HepG2 (cell line): Measurements from ENCODE around the gene PKD1L1. TPM values are rescaled to one million over a fixed set of nuclear protein-coding genes. Genes with fewer than 3 reads are reported as not detected.

Experiments used
- ATAC-seq: fragments of 200-7000 bp; cut with Tn5 transposase; 3 replicates; pipeline ENCODE4 v1.9.1; 2020; ENCODE audit warnings: mild to moderate bottlenecking, moderate library complexity
- BruUV-seq: library from RNA; stranded (reverse); fragments of 400-500 nt; replicated peaks from 2 replicates; lab custom pipeline; 2021; lab: Mats Ljungman, UMichigan
- CTCF ChIA-PET: fragments of 300-600 bp; formaldehyde crosslinking; extraction: SDS; loops from one replicate; lab custom pipeline; 2021; ENCODE audit warnings: low total read pairs, inconsistent platforms, low intra/inter-chr PET ratio; lab: Yijun Ruan, JAX
- POLR2A ChIA-PET: fragments of 350-600 bp; sonication (Branson Sonifier 250); formaldehyde crosslinking; loops from one replicate; lab custom pipeline; 2020; ENCODE audit warnings: antibody characterized with exemption, inconsistent platforms; lab: Yijun Ruan, JAX
- DNase-seq: peaks from one replicate; pipeline ENCODE4 v3.0.0-alpha.2; 2015; ENCODE audit warnings: low spot score
- FAIRE-seq: peaks from 3 replicates; lab custom pipeline; 2011; peaks lifted over from hg19 to GRCh38; lab: Jason Lieb, UNC
- H2AFZ ChIP-seq: one replicate; pipeline ENCODE4 v1.6.1; 2011; ENCODE audit warnings: low read length, inconsistent platforms
- H3K27ac ChIP-seq: fragments of 300-600 bp; 3 replicates; pipeline ENCODE4 v1.8.0; 2011; ENCODE audit warnings: mixed run types, mild to moderate bottlenecking, mixed read lengths, low read length, inconsistent platforms; ENCODE audit not compliant: insufficient read depth; ENCODE audit errors: extremely low read length
- H3K27me3 ChIP-seq, 2 experiments: fragments of 200-600 bp in 1 of 2; 2 replicates in 1 of 2; 3 replicates in 1 of 2; pipeline versions ENCODE4 v1.6.0 to v1.8.0; 2011; ENCODE audit warnings: low read length in 2 of 2, mild to moderate bottlenecking in 2 of 2, moderate library complexity in 2 of 2, inconsistent platforms in 1 of 2; ENCODE audit not compliant: insufficient read depth in 2 of 2, control insufficient read depth in 1 of 2
- H3K36me3 ChIP-seq, 2 experiments: fragments of 200-600 bp in 1 of 2; replicated peaks in 1 of 2; 2 replicates in 1 of 2; 3 replicates in 1 of 2; pipeline versions ENCODE4 v1.5.1 to v1.8.0; 2011; ENCODE audit warnings: low read length in 2 of 2, inconsistent platforms in 1 of 2; ENCODE audit not compliant: insufficient read depth in 2 of 2, control insufficient read depth in 1 of 2
- H3K4me1 ChIP-seq: 2 replicates; pipeline ENCODE4 v1.5.1; 2012; ENCODE audit warnings: low read length, inconsistent platforms; ENCODE audit not compliant: insufficient read depth
- H3K4me2 ChIP-seq: 2 replicates; pipeline ENCODE4 v1.6.0; 2011; ENCODE audit warnings: low read depth, low read length, inconsistent platforms
- H3K4me3 ChIP-seq, 3 experiments: fragments of 200-600 bp in 1 of 3; sonication (generic), shearing (Covaris generic) in 1 of 3; replicated peaks in 1 of 3; 2 replicates each; pipeline ENCODE4 v1.5.1; 2011 to 2016; ENCODE audit warnings: low read length in 3 of 3, inconsistent platforms in 2 of 3, low read depth in 2 of 3, mild to moderate bottlenecking in 2 of 3, control low read depth in 1 of 3, mixed read lengths in 1 of 3; ENCODE audit not compliant: insufficient read depth in 1 of 3
- H3K79me2 ChIP-seq: one replicate; pipeline ENCODE4 v1.6.1; 2011; ENCODE audit warnings: low read length, inconsistent platforms; ENCODE audit not compliant: insufficient read depth
- H3K9ac ChIP-seq: 2 replicates; pipeline ENCODE4 v1.6.0; 2011; ENCODE audit warnings: mild to moderate bottlenecking, low read depth, low read length, inconsistent platforms; ENCODE audit not compliant: insufficient read depth
- H3K9me3 ChIP-seq: 2 replicates; pipeline ENCODE4 v1.5.1; 2012; ENCODE audit warnings: mild to moderate bottlenecking, low read length
- H4K20me1 ChIP-seq: 2 replicates; pipeline ENCODE4 v1.6.0; 2011; ENCODE audit warnings: inconsistent platforms, mild to moderate bottlenecking, low read length, moderate library complexity; ENCODE audit not compliant: insufficient read depth
- GATAD2A ChIP-seq: IDR thresholded peaks from 2 replicates; pipeline ENCODE4 v1.6.1; 2016
- PREB ChIP-seq: sonication (generic); formaldehyde crosslinking; IDR thresholded peaks from 2 replicates; pipeline ENCODE4 v1.4.0; 2020; ENCODE audit warnings: missing genetic modification reagents
- RARA ChIP-seq: IDR thresholded peaks from 2 replicates; pipeline ENCODE4 v1.6.1; 2016; ENCODE audit warnings: missing genetic modification reagents, missing compliant biosample characterization
- REPIN1 ChIP-seq: sonication (generic); formaldehyde crosslinking; IDR thresholded peaks from 2 replicates; pipeline ENCODE4 v1.8.0; 2022; ENCODE audit warnings: missing genetic modification reagents, low read depth, mild to moderate bottlenecking, borderline replicate concordance
- SRF ChIP-seq: IDR thresholded peaks from 2 replicates; pipeline ENCODE4 v1.6.1; 2011; ENCODE audit warnings: mild to moderate bottlenecking, low read depth, low read length, moderate library complexity
- ZNF318 ChIP-seq: sonication (generic); formaldehyde crosslinking; IDR thresholded peaks from 2 replicates; pipeline ENCODE4 v1.4.0; 2020; ENCODE audit warnings: mild to moderate bottlenecking, missing genetic modification reagents
- WGBS: methylation state at CpG from one replicate; pipeline ENCODE4 v1.1.6; 2017; ENCODE audit warnings: low lambda C conversion rate; 5-methylcytosine and 5-hydroxymethylcytosine counted together
- in situ Hi-C: cut with HindIII; loops from 2 replicates; pipeline ENCODE4 v1.10.0; 2017; ENCODE audit warnings: low pct_unique_long_range_greater_than_20kb; ENCODE audit not compliant: extremely low pct_ligation_motif_present
- intact Hi-C: fragments of 100-400 bp; cut with micrococcal nuclease; formaldehyde crosslinking; loops from one replicate; pipeline ENCODE4 v1.10.0; 2022; ENCODE audit not compliant: unreplicated experiment
- polyA plus RNA-seq, 8 experiments: library from polyadenylated mRNA; depleted of rRNA in 3 of 8; stranded (reverse) in 7 of 8; unstranded in 1 of 8; fragments of >200 nt; fragmentation: Illumina TruSeq in 4 of 8; extraction: Trizol in 4 of 8; gene quantifications; 2 replicates each; pipeline versions ENCODE4 v1.2.1 to v1.2.3, GENCODE V29; 2011 to 2016; ENCODE audit warnings: low read depth in 4 of 8, missing spikeins in 1 of 8, mixed read lengths in 1 of 8; ENCODE audit not compliant: insufficient read depth in 1 of 8
- total RNA-seq, 5 experiments: library from RNA; depleted of rRNA; stranded (reverse); fragments of >200 nt; fragmentation: Illumina TruSeq; extraction: Trizol; gene quantifications; 2 replicates each; pipeline ENCODE4 v1.2.3, GENCODE V29; 2016; ENCODE audit warnings: low read depth in 1 of 5

The PKD1L1 gene
- total and polyA plus RNA-seq, 2 of the 13 experiments (the other 11 are each of a cell fraction or from before 2014, with no cell fraction given): 0.01 TPM; not detected in 1

GRCh38 chr7:47991741-47992311 lies 43.6 kb upstream of the PKD1L1 start (continued):
- no peak for TF ChIP-seq ZNF318 (CRISPR knock-in tag)
- no peak for TF ChIP-seq RARA (CRISPR knock-in tag)

- 23% methylated on average over 1 of the region's 1 CpG for whole genome bisulfite sequencing
- Histone ChIP-seq H4K20me1 (no peaks in the 10 kb centered on the region), H2AFZ (peak overlapping the region; percentile 70), H3K4me3 (peak overlapping the region in 1 of 3 experiments; percentile 72; a peak in 1 of 6 replicates), H3K9me3 (no peaks in the 10 kb centered on the region), H3K36me3 (no peaks in the 10 kb centered on the region), H3K27ac (no peak overlapping the region), H3K79me2 (no peaks in the 10 kb centered on the region), H3K4me2 (peak overlapping the region; percentile 73), H3K9ac (no peak overlapping the region), H3K27me3 (0 out of 5 replicates have a peak, but pooled peaks cover 0 to 2% of the 10 kb centered on the region in 2 experiments), H3K4me1 (peaks cover 40% of the 10 kb centered on the region)
- FAIRE-seq (no peak), ATAC-seq (peak; percentile 62), DNase-seq (peak; percentile 16)
- in situ Hi-C loops: loop anchor here (5.0 kb wide), 1 partner anchor 121 kb away; no protein-coding TSS in a partner anchor
- no TSS peak for BruUV-seq
- CTCF ChIA-PET: interaction anchor here (1.7 to 1.8 kb wide), 2 partner anchors 119 to 164 kb away, joined by 6 to 24 read pairs; no protein-coding TSS in a partner anchor
- POLR2A ChIA-PET: interaction anchor here (1.6 to 2.2 kb wide), 2 partner anchors 97 to 149 kb away, joined by 7 to 12 read pairs; partner anchors contain the start of gene UPP1
- intact Hi-C loops: loop anchor here (1.0 to 2.0 kb wide), 3 partner anchors 98 to 164 kb away; partner anchors contain the start of gene UPP1
- TF ChIP-seq GATAD2A (0 out of 2 replicates have a peak, but pooled peaks have one; percentile 3), PREB (CRISPR knock-in tag) (no peak), REPIN1 (CRISPR knock-in tag) (no peak), SRF (peak; percentile 46; the same call in 1 of the 2 replicates)
These were observed 43.0 kb upstream of the PKD1L1 start for GRCh38 chr7:47991270-47991669.
